Fibroblast of skin of back (primary cell): ENCODE measurements around the gene APPBP2.

Experiments used
- DNase-seq: peaks from one replicate; pipeline ENCODE4 v3.0.0-alpha.2; 2013

The APPBP2 gene

DNA sequence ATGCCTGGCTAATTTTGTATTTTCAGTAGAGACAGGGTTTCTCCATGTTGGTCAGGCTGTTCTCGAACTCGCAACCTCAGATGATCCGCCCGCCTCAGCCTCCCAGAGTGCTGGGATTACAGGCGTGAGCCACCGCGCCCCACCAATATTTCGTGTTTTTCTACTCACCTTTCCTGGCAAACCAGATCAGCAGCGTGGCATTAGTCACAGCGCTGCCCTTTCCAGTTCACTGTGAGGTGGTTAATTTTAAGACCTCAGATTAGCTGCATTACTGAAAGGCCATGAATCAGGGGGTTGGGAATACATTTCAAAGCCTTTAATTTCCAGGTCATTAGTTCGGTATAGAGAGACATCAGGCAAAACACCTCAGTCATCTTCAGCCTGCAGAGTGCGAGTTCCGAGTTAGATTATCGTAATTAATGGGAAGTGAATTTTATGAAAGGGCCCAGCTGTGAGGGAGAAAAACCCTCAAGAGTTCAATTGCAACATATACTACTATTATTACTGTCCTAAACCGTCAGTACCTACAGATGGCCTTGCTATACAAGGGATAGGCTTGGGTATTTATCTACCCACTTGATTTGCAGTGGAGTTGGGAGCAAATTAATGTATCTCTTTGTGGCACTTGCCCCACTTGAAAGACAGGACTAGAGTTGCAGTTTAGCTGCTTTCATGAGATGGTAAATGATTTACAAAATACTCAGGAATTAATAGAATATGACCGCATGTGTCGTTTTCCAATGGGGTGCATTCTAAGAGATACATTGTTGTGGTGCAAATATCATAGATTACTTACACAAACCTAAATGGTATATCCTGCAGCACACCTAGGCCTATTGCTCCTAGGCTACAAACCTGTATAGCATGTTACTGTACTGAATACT lies 132.0 kb downstream of the APPBP2 start:
- no peak for DNase-seq
